HL-60/S4 (cell line): Measurements from ENCODE around the gene IL17RE.
"Not testable (repeated sequence)": the region's sequence is repeated elsewhere in the genome, so short reads cannot be mapped to it uniquely, and the experiment has no call there.

Source experiments
- in situ Hi-C: fragments of 300-500 bp; cut with MboI; formaldehyde crosslinking; loops from 2 replicates; pipeline ENCODE4 v1.14.3; 2022; ENCODE audit warnings: low sequenced_read_pairs

IL17RE gene

DNA sequence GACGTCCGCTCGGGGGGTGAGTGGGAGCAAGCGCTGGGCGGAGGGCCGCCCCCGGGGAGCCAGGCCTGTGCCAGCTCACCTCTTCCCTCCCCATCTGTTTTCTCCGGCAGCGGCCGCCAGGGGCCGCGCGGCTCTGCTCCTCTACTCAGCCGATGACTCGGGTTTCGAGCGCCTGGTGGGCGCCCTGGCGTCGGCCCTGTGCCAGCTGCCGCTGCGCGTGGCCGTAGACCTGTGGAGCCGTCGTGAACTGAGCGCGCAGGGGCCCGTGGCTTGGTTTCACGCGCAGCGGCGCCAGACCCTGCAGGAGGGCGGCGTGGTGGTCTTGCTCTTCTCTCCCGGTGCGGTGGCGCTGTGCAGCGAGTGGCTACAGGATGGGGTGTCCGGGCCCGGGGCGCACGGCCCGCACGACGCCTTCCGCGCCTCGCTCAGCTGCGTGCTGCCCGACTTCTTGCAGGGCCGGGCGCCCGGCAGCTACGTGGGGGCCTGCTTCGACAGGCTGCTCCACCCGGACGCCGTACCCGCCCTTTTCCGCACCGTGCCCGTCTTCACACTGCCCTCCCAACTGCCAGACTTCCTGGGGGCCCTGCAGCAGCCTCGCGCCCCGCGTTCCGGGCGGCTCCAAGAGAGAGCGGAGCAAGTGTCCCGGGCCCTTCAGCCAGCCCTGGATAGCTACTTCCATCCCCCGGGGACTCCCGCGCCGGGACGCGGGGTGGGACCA, 30.4 kb downstream of the IL17RE start:
- in situ Hi-C loops = no loop called here

DNA sequence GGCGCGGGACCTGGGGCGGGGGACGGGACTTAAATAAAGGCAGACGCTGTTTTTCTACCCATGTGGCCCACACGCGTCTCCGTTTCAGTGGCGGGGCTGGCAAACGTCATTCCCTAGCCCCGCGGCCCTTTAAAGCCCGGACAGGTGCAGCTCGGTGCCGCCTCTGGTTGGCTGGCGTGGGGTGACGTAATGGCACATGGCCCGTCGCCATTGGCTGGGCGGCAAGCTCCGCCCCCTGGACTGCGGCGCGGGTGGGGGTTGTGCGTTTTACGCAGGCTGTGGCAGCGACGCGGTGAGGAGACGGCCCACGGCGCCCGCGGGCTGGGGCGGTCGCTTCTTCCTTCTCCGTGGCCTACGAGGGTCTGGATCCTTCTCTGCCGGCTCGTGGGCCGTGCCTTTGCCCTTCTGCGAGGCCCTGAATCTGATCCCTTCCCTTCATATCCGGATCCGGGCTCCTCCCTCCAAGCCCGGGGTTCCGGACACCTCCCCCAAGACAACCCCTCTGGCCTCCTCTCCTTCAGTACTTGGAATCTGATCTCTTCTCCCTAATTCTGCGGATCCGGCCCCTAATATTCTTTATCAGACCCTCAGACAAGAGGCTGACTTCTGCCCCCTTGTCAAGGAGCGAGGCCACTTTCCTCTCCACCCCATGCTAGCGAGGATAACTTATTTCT, 31.1 kb downstream of the IL17RE start, which contains the start of gene CRELD1:
Gene CRELD1, plus strand, starts transcription at position 274 of the 674 bp plus-strand sequence. CDS start 605 bp downstream, outside the sequence.
- in situ Hi-C loops = no loop called here

DNA sequence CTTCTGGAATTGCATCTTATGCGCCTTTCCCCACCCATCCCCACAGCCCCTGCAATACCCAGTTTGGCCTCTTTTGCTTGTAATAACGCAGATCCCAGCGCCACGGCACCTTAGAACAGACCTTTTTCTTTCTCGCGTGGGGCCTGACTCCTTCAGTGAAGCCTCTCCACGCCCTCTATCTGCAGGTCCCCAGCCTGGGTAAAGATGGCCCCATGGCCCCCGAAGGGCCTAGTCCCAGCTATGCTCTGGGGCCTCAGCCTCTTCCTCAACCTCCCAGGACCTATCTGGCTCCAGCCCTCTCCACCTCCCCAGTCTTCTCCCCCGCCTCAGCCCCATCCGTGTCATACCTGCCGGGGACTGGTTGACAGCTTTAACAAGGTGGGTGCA, 31.6 kb downstream of the IL17RE start:
- in situ Hi-C loops = no loop called here

DNA sequence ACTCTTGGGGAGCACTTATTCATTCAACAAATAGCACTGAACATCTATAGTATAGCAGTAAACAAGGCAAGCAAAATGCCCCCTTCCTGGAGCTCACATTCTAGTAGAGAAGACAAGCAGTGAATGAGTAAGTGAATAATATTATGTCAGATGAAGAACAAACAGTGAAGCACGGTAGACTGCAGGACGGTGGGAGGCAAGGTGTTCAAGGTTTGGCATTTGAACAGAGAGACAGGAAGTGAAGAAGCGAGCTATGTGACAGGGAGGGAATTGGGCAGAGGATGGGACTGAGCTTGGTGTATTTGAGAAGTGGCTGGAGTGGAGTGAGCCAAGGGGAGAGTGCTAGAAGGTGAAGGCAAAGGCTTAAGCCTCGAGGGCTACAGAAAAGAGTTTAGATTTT, 32.3 kb downstream of the IL17RE start:
- in situ Hi-C loops = no loop called here

DNA sequence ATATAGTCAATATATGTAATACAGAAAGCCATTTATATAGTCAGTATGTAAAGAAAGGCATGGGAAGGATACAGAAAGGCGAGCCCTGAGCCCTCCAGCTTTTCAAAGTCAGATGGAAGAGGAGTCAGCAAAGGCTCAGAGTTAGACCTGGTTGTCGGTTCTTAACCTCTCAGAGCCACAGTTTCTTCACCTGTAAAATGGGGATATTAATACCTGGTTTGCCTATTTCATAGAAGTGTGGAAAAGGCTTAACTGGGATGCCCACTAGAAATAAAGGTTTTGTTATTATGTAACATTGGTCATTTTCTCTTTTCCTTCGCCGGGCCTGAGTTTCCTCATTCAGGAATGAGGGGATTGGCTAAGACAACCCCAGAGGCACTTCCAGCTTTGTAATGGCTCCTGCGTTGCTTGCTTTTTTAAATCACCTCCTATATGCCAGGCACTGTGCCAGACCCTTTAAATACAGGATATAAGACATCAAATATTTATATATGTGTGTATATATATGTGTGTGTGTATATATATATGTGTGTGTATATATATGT, 33.4 kb downstream of the IL17RE start:
- in situ Hi-C loops = no loop called here

DNA sequence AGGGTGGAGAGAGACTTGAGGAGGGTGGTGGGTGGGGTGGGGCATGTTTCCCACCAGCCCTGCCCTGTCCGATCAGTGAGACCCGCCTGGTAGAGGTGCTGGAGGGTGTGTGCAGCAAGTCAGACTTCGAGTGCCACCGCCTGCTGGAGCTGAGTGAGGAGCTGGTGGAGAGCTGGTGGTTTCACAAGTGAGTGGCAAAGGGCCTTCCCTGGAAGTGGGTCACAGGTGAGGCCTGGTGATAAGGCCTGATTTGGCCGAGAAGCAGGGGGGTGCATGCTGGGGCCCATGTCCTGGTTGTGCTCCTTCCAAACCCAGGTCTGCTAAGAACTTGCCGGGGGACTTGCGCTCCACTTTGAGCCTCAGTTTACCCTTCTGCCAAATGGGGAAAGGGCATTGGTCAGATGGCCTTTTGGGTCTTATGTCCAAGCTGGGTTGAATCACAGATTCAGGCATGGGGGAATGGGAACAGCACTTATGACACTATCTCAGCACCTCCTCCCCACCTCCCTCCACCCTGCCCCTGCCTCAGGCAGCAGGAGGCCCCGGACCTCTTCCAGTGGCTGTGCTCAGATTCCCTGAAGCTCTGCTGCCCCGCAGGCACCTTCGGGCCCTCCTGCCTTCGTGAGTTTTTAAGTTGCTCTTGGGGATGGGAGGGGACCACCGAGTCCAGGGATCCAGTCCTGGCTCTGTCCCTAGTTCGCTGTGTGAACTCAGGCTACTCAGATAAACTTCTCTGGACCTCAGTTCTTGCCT, 35.0 kb downstream of the IL17RE start:
- in situ Hi-C loops = no loop called here

DNA sequence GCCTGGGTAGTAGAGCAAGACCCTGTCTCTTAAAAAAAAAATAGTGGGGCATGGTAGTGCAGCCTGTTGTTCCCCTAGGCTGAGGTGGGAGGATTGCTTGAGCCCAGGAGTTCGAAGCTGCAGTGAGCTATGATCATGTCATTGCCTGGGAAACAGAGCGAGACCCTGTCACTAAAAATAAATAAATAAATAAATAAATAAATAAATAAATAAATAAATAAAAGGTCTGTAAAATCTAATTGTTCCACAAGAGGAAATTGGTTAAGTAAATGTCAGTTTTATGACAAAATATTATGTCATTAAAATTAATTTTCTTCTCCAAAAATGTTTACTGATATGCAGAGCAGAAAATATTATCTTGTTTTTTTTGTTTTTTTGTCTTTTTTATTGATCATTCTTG, 36.3 kb downstream of the IL17RE start:
- in situ Hi-C loops = no loop called here

DNA sequence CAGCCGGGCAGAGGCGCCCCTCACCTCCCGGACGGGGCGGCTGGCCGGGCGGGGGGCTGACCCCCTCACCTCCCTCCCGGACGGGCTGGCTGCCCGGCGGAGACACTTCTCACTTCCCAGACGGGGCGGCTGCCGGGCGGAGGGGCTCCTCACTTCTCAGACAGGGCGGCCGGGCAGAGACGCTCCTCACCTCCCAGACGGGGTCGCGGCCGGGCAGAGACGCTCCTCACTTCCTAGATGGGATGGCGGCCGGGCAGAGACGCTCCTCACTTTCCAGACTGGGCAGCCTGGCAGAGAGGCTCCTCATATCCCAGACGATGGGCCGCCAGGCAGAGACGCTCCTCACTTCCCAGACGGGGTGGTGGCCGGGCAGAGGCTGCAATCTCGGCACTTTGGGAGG, 37.3 kb downstream of the IL17RE start:
- in situ Hi-C loops = not testable (repeated sequence)

DNA sequence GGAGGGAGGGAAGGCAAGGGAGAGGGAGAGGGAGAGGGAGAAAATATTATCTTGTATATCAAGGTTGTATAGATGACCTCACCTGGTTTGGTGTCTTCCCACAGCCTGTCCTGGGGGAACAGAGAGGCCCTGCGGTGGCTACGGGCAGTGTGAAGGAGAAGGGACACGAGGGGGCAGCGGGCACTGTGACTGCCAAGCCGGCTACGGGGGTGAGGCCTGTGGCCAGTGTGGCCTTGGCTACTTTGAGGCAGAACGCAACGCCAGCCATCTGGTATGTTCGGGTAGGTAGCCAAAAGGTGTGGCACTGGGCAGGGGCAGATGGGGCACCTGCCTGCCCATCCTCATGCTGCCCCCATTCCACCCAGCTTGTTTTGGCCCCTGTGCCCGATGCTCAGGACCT, 38.1 kb downstream of the IL17RE start:
- in situ Hi-C loops = no loop called here

DNA sequence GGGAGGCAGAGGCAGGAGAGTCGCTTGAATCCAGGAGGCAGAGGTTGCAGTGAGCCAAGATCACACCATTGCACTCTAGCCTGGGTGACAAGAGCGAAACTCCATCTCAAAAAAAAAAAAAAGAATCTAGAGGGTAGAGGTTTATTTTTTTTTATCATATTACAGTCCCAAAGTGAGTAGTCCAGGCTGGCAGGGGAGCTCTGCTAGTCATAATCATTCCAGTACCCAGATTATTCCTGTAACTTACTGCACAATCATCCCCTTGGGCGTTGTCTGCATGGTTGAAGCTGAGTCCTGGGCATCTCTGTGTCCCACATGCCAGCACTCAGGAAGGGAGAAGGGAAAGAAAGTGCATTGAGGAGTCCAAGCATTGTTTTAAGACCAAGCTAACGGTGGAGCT, 39.5 kb downstream of the IL17RE start:
- in situ Hi-C loops = no loop called here

DNA sequence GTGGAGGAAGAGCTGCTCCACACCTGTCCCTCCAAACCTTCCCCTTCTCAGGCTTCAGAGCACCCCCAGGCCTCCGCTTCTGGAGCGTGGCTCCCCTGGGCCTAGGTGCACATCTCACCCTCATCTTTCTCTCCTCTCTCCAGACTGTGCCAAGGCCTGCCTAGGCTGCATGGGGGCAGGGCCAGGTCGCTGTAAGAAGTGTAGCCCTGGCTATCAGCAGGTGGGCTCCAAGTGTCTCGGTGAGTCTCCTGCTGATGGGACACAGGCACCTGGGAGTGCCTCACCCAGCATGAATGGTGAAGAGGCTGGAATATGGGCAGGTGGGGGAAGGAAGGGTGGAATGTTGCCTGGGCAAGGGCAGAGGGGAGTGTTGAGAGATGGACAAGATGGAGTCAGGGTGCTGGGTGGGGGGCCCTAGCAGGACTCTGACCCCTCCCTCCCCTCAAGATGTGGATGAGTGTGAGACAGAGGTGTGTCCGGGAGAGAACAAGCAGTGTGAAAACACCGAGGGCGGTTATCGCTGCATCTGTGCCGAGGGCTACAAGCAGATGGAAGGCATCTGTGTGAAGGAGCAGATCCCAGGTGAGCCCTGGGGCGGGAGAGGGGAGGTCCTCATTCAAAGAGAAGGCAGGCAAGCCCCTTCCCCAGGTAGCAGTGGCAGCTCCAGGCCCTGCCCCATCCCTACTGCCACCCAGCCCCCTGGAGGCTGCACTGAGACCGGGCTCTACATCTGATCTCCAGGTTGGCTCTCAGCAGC, 40.5 kb downstream of the IL17RE start:
- in situ Hi-C loops = no loop called here

DNA sequence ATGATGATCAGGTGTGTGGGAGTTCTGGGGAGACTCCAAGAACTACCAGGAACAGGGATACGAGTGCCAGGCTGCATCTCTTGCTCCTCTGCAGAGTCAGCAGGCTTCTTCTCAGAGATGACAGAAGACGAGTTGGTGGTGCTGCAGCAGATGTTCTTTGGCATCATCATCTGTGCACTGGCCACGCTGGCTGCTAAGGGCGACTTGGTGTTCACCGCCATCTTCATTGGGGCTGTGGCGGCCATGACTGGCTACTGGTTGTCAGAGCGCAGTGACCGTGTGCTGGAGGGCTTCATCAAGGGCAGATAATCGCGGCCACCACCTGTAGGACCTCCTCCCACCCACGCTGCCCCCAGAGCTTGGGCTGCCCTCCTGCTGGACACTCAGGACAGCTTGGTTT, 41.6 kb downstream of the IL17RE start:
- in situ Hi-C loops = no loop called here

DNA sequence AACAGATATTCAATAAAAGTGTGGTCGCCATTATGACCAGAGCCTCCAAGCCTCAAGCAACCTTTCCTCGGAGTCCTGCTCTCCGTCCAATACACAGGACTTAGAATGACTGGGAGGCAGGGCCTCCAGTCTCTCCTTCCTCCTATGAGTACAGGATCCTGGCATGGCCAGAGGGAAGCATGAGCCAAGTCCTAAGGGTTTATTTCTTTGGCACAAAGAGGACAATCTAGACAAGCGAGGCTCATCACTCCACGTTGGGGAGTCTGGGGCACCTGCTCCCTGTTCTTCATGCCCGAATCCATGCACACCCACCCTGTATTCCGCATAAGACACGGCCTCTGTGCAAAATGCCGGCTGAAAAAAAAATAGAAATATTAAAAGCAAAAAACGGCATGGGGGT, 42.7 kb downstream of the IL17RE start:
- in situ Hi-C loops = no loop called here

DNA sequence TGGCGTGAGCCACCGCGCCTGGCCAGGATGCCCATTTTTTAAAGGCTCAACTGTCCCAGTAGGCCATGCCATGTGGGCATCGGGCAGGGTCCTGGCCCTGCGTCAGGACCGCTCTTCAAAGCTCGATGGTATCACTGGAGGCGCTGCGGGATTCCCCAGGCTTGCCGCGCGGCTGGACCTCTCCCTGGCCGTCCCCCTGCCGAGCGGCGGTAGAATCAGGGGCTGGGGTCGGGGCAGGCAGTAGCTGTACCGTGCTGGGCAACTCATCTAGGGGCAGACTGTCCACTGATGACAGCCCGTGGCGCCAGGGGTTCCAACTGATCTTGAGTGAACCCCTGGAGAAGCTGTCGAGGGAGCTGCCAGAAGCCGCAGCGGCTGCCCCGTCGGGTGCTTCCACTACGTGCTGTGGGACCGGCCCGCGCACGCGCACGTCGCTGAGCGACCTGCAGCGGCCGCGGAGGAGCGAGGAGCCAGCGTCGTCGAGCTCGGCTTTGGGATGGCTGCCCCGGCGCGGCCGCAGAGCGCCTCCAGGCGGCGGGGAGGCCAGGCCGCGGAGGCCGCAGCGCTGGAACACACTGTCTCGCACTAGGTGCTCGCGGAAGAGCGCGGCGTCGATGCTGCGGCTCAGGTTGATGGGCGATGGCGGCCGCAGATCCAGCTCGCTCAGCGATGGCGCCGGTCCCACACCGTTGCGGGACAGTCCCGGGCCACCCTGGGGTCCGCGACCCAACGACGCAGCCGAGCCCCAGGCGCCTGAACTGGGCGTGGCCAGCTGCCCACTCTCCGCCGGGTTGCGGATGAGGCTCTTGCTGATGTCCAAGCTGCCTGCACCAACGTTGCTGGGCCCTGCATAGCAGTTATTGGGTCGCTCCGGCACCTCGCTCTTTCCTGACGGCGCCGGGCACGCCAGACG, 43.7 kb downstream of the IL17RE start:
- in situ Hi-C loops = no loop called here

DNA sequence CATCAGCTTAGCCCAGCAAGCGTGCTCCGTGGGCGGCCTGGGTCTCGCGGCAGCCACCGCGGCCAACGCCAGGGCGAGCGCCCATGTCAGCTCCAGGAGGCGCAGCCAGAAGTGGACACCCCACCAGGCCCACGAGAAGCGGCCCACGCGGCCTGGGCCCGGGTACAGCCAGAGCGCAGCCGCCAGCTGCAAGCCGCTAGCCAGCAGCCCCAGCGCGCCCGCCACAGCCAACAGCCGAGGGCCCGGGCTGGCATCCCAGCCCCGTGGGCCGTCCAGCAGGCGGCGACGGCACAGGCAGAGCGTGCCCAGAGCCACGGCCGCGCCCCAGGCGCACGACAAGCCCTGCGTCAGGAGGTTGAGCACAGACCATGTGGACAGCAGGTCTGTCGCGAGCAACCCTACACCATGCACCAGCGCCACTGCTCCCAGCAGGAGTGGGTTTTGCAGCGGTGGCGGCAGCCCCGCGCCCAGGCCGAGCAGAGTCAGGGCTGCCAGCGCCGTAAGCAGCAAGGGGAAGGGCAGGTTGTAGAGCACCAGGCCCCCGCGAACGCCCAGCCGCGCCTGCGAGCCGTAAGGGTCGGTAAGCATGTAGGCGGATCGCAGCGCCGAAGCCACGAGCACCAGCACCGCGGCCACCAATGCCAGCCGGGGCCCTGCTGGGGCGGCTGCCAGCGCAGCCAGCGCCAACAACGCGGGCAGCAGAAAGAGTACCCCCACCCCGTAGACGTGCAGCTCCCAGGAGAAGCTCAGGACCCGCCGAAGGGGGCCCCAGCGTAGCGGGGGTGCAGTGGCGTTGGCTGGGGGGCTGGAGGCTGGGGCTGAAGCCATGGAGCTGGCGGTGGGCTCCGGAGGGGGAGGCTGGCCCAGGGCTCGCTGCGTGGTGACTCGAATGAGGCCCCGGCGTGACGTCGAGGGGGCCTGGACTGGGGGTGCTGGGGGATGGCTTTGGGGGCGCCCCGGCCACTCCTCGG, 44.7 kb downstream of the IL17RE start:
- in situ Hi-C loops = no loop called here

DNA sequence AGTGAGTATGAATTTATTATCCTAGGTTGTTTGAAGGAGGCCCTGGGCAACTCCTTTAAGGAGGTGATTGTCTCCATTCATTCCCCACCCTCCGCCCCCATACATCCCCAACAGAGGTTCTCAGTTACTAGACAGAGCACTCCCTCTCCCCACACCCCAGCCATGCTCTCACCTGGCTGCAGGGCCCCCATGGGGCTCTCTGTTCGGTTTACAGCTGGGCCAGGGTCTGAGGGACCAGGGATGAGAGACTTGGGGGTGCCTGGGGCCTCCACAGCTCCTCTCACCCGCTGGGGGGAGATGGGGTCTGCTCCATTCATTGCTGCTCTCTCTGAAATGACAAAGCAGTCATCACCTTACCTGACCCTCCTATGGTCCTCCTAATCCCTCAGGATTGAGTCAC, 45.9 kb downstream of the IL17RE start:
- in situ Hi-C loops = no loop called here

DNA sequence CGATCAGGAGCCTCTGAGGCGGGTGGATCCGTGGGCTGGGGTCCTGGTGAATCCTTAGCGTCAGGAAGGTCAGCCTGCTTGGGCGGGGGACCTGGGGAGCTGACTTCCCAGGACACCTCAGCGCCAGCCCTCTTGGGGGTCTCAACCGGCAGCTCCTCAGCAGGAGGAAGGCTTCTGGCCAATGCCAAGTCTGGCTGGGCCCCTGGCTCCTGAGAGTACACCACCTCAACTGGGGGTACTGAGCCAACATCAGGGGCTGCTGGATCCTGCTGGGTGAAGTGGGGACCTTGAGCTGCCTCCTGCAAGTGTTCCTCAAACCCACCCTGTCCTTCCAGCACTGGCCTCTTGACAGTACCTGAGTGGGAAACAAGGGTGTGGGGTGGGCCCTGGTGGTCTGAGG, 46.5 kb downstream of the IL17RE start:
- in situ Hi-C loops = no loop called here

DNA sequence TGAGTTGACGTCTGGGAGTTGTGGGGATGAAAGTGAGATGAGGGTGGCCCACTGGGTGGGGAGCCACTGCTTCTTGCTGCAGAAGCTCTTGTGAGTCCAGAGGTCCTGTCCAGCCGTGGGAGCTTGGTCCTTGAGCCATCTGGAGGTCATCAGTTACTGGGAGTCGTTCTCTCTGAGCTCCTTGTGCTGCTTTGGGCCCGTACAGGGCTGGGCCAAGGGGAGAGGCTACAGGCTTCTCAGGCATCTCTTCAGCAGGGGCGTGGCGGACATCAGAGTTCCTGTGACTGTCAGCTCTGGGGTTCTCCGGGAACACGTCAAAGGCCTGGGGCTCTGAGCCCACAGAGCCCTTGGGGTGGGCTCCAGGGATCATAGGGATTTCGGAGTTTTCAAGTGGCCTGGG, 47.0 kb downstream of the IL17RE start:
- in situ Hi-C loops = no loop called here

DNA sequence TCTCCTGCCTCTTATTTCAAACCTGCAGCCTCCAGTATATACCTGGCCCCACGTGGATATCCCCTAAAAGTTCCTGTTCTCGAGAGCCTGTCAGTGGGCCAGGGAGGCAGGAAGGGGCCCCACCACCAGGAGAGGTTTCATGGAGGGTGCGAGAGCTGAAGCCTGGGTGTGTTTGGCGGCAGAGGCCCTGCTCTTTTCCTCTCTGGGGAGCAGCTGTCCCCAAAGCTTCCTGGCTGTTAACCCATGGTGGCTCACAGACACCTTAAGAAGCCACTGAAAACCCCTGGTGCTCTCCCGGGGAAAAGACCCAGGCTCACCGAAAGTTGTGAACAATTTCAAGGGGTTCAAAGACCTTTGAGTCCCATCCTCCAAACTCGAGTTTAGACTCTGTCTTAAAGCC, 48.5 kb downstream of the IL17RE start:
- in situ Hi-C loops = no loop called here
